GM06990 (cell line): Measurements from ENCODE around the gene HSH2D.

ENCODE experiments used
- DNase-seq: peaks from one replicate; pipeline ENCODE4 v3.0.0-alpha.2; 2011; ENCODE audit not compliant: insufficient read length; ENCODE audit errors: extremely low read depth
- H3K27me3 ChIP-seq: replicated peaks from 2 replicates; pipeline ENCODE4 v1.6.0; 2011; ENCODE audit warnings: low read length; ENCODE audit not compliant: control insufficient read depth, insufficient read depth
- H3K36me3 ChIP-seq: 2 replicates; pipeline ENCODE4 v1.5.1; 2011; ENCODE audit warnings: low read length; ENCODE audit not compliant: control insufficient read depth, insufficient read depth
- H3K4me3 ChIP-seq: replicated peaks from 2 replicates; pipeline ENCODE4 v1.5.1; 2011; ENCODE audit warnings: low read depth, mild to moderate bottlenecking, control low read depth, low read length
- TF ChIP-seq, protein P1 (sequence below): IDR thresholded peaks from 2 replicates; pipeline ENCODE4 v1.5.1; 2011; ENCODE audit warnings: low read length, control low read depth, mild to moderate bottlenecking, inconsistent platforms; ENCODE audit not compliant: insufficient read depth, poor library complexity, severe bottlenecking

HSH2D gene

DNA sequence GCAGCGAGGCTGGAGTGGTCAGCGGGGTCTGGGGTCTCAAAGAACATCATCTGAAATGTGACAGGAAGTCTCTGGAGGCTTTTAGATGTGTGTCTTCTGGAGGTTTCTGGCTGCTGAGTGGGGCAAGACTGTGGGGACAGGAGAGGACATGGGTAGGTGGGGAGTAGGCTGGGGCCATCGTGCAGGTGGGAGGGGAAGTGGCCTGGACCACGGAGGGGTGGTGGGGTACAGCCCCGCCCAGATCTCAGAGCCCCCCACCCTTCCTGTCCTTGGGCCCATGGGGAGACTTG lies 60.5 kb downstream of the HSH2D start:
- no peaks in the 10 kb centered on the region for H3K27me3 ChIP-seq
- H3K4me3 ChIP-seq = no peak overlapping the region
- no peak for DNase-seq
- TF ChIP-seq, protein P1, sequence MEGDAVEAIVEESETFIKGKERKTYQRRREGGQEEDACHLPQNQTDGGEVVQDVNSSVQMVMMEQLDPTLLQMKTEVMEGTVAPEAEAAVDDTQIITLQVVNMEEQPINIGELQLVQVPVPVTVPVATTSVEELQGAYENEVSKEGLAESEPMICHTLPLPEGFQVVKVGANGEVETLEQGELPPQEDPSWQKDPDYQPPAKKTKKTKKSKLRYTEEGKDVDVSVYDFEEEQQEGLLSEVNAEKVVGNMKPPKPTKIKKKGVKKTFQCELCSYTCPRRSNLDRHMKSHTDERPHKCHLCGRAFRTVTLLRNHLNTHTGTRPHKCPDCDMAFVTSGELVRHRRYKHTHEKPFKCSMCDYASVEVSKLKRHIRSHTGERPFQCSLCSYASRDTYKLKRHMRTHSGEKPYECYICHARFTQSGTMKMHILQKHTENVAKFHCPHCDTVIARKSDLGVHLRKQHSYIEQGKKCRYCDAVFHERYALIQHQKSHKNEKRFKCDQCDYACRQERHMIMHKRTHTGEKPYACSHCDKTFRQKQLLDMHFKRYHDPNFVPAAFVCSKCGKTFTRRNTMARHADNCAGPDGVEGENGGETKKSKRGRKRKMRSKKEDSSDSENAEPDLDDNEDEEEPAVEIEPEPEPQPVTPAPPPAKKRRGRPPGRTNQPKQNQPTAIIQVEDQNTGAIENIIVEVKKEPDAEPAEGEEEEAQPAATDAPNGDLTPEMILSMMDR = no peak
- peaks cover 40% of the 10 kb centered on the region for H3K36me3 ChIP-seq

DNA sequence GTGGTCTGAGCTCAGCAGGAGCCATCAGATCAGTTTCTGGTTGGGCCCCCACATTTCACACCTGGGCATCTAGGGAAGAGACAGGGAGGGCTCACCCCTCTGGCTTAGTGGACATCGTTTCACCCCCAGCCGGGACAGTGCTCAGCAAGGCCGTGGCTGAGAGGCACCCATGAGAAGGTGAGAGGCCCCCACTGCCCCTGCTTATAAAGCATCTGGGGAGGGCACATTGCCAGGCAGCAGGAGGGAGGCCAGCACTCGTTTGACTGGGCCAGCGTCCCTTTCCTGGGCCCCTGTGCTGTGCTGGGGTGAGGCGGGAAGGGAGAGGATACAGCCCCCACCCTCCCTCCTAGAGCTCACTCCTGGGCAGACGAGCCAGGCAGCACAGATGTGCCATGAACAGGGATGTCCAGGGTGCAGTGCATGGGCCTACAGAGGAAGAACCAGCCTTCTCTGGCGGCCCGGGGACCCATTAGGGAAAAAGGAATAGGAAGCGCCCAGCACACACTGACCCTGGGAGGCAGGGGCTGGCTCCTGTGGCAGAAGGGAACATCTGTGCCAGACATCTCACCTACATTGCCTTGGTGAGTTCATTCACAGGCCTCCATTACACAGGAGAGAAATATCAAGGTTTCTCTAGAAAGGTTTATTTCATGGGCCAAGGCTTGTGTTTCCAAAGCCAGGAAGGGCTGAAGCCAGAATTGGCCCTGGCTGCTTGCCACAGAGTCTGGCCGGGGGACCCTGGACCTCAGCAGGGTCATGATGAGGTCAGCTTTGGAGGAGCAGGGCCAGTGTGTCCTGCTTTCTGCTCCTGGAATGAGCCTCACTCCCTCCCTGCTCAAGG lies 61.9 kb downstream of the HSH2D start:
- peaks cover 38% of the 10 kb centered on the region for H3K36me3 ChIP-seq
- no peak for DNase-seq
- H3K27me3 ChIP-seq = no peaks in the 10 kb centered on the region
- H3K4me3 ChIP-seq = no peak overlapping the region
- TF ChIP-seq, protein P1 = no peak

DNA sequence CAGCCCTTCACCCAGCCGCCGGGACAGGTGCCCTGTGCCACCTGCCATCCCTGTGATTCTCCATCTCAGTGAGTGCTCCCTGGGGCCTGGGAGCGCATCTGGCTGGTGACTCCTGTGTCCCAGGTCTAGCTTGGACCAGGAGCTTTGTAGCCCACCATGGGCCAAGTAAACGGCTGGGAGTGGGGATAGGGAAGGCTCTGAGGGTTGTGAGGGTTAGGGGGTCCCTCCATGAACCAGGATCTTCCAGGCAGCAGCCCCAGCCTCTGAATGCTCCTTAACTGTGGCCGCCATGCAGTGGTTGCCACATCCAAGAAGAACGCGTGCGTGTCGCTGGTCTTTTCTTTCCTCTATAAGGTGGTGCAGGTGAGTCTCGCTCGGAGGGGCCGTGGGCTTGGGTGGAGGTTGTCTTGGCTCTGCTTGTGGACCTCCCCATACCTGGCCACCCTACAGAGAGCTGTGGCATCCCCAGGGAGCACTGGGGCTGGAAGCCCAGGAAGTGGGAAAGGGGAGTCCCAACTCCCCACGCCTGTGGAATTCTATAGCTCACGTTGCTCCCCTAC lies 62.6 kb downstream of the HSH2D start:
- peaks cover 34% of the 10 kb centered on the region for H3K36me3 ChIP-seq

DNA sequence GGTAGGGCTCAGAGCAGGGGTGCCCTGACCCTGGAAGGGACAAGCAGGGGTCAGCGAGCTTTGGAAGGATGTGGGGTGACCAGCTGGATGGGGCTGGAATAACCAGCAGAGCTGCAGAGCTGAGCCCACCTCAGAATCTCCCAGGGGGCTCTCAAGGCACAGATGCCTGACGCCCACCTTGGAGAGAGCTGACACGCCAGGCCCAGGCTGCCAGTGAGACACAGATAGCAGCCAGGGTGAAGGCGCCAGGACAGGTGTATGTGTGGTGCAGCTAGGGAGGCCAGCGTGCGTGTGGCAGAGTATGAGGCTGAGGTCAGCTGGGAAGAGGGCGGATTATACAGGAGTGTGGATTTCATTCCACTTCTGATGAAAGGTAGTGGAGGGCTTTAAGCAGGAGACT lies 63.2 kb downstream of the HSH2D start:
- TF ChIP-seq, protein P1 = no peak
- DNase-seq = no peak
- Histone ChIP-seq H3K36me3 (peaks cover 34% of the 10 kb centered on the region), H3K27me3 (no peaks in the 10 kb centered on the region), H3K4me3 (no peak overlapping the region)

More for the DNA sequence above, 62.6 kb downstream of the HSH2D start:
- TF ChIP-seq, protein P1 = no peak
- Histone ChIP-seq H3K4me3 (no peak overlapping the region), H3K27me3 (no peaks in the 10 kb centered on the region)
- DNase-seq = no peak

DNA sequence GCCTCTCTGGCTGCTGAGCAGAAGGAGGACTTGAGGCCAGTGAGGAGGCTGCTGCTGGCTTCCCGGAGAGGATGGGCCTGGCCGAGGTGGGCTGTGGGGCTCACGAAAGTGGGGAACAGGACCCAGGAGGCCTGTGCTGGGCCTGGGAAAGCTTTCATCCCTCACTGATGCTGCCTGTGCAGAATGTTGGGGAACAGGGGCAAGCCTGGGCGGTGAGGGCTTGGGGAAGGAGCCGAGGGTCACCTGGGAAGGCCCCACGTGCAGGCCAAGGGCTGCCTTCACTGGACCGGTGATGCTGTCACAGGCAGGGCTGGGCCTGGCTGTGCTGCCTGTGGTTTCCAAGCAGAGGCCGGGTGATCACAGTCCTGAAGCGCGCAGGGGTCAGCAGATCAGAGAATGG lies 63.6 kb downstream of the HSH2D start:
- no peak for DNase-seq
- H3K27me3 ChIP-seq = no peaks in the 10 kb centered on the region
- H3K4me3 ChIP-seq = no peak overlapping the region
- TF ChIP-seq, protein P1 = no peak
- H3K36me3 ChIP-seq = peaks cover 34% of the 10 kb centered on the region
